ENCODE results near the gene CAP2. TPM values are rescaled to one million over a fixed set of nuclear protein-coding genes. Genes with fewer than 3 reads are reported as not detected.

The CAP2 gene
- total RNA-seq, 4 donors from 2014 or later = 208 to 439 (median 295) TPM

DNA sequence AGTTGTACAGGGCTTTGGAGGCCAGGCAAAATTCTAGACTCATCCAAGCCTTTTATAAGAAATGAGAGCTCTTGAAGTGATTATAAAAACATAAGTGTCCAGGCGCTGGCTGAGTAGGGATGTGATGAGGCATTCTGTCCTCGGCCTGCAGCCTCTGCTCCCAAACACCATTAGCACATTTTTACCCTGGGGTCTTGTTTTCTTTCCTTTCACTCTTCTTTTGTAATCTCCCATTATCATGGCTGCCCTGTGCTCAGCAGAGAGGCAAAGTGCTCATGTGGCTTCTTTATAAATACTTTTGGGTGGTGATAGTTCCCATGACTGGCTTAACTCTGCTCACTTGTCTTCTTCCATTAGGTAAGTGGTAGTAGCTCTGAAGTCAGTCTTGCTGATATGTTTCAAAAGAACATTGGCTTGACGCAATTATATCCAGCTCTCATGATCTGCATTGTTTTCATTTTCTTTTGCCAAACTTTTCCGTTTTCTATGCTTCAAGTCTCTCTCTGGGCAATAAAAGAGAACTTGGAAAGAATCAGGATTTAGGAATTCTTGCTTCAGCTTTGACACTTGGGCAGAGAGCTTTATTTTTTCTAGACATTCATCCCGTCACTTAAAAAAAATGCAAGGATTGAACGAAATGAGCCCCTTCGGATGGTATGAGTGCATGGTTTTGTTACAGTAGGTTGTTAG, 61.1 kb downstream of the CAP2 start:
- ATAC-seq (peak in 1 of 2 donors; percentile 25), DNase-seq (no peak)
- H3K9me3 ChIP-seq = no peaks in the 10 kb centered on the region
- H3K27ac ChIP-seq = peak overlapping the region; percentile 41 to 70 (median 48)
- in situ Hi-C loops (cut with MboI; ENCODE audit: low sequenced_read_pairs in 4 of 4) (no loop called here), intact Hi-C loops (cut with DNase I; ENCODE audit: low total_unique reads) (no loop called here)
- peaks cover 9 to 23% of the 10 kb centered on the region in 2 donors for H3K4me1 ChIP-seq
- no peak for TF ChIP-seq POLR2A (IDR thresholded peaks at IDR 0.05)
- TF ChIP-seq, protein P1, sequence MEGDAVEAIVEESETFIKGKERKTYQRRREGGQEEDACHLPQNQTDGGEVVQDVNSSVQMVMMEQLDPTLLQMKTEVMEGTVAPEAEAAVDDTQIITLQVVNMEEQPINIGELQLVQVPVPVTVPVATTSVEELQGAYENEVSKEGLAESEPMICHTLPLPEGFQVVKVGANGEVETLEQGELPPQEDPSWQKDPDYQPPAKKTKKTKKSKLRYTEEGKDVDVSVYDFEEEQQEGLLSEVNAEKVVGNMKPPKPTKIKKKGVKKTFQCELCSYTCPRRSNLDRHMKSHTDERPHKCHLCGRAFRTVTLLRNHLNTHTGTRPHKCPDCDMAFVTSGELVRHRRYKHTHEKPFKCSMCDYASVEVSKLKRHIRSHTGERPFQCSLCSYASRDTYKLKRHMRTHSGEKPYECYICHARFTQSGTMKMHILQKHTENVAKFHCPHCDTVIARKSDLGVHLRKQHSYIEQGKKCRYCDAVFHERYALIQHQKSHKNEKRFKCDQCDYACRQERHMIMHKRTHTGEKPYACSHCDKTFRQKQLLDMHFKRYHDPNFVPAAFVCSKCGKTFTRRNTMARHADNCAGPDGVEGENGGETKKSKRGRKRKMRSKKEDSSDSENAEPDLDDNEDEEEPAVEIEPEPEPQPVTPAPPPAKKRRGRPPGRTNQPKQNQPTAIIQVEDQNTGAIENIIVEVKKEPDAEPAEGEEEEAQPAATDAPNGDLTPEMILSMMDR (IDR thresholded peaks at IDR 0.05 in 4 of 5, conservative IDR thresholded peaks at IDR 0.05 in 1 of 5) = no peak
- no peaks in the 10 kb centered on the region for H3K36me3 ChIP-seq
- H3K4me3 ChIP-seq = no peak overlapping the region
- H3K27me3 ChIP-seq = no peaks in the 10 kb centered on the region

DNA sequence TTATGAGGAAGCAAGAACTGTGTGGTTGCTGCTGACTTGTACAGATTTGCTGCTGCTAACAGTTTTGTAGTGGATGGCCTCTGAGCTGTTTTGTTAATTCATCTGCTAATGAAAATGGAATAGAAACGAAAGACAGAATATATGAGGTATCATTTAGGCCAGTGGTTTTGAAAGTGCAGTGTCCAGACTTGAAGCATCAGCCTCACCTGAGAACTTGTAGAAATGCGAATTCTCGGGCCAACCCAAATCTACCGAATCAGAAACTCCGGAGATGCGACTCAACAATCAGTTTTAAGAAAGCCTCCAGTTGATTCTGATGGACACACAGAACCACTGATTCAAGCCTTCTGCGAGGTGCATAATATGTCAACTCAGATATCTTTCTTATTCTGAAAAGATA, 62.5 kb downstream of the CAP2 start:
- H3K27ac ChIP-seq = peak overlapping the region; percentile 32 to 70 (median 46)
- DNase-seq (no peak), ATAC-seq (no peak)
- no peaks in the 10 kb centered on the region for H3K27me3 ChIP-seq
- H3K36me3 ChIP-seq = no peaks in the 10 kb centered on the region
- intact Hi-C loops (cut with DNase I; ENCODE audit: low total_unique reads) (no loop called here), in situ Hi-C loops (cut with MboI; ENCODE audit: low sequenced_read_pairs in 4 of 4) (no loop called here)
- peaks cover under 1 to 11% of the 10 kb centered on the region in 2 donors for H3K4me1 ChIP-seq
- TF ChIP-seq, protein P1 (IDR thresholded peaks at IDR 0.05 in 4 of 5, conservative IDR thresholded peaks at IDR 0.05 in 1 of 5) = no peak
- no peak for TF ChIP-seq POLR2A (IDR thresholded peaks at IDR 0.05)
- H3K9me3 ChIP-seq = no peaks in the 10 kb centered on the region
- H3K4me3 ChIP-seq = no peak overlapping the region

DNA sequence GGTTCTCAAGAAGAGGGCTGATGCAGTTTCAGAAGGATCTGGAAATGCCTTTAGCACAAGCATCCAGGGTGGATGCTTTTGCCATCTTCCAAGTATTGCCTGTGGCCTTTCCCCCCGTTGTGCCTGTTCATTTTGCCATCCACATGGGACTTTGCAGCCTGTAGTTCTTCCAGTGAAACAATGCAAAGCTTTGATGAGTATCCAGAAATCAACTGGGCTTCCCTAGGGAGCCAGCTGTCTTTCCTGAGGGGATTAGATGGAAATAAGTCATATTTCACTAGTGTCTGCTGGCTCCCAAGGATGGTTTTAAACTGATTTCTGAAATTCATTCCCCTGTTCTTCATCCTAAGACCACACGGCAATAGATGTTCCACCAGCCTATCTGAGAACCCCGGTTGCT, 63.3 kb downstream of the CAP2 start:
- no peaks in the 10 kb centered on the region for H3K9me3 ChIP-seq
- H3K36me3 ChIP-seq = no peaks in the 10 kb centered on the region
- TF ChIP-seq, protein P1 (IDR thresholded peaks at IDR 0.05 in 4 of 5, conservative IDR thresholded peaks at IDR 0.05 in 1 of 5) = no peak
- TF ChIP-seq POLR2A (IDR thresholded peaks at IDR 0.05) = no peak
- H3K4me1 ChIP-seq = peaks cover 0 to 3% of the 10 kb centered on the region in 2 donors
- in situ Hi-C loops (cut with MboI; ENCODE audit: low sequenced_read_pairs in 4 of 4) = no loop called here
- DNase-seq = no peak
- intact Hi-C loops (cut with DNase I; ENCODE audit: low total_unique reads) = no loop called here
- no peak for ATAC-seq
- peak overlapping the region in 3 of 4 donors; percentile 35 to 63 (median 57) for H3K27ac ChIP-seq
- no peak overlapping the region for H3K4me3 ChIP-seq
- no peaks in the 10 kb centered on the region for H3K27me3 ChIP-seq

DNA sequence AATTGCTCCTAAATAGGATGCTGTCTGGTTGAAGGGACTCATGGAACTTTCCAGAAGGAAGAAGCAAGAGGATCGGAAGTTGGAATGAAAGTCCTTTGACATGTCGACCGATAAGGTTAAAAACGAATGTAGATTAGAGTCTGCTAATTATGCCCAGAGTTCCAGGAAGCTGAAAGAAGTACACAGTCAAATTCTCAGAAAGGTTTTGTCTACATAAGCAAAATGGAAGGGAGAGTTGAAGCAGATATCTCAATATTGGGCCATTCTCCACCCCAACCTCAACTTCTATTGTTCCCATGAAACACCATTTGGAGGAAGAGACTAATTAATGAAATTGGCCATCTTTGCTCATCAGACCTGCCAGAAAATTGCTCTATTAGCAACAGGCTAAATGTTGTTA, 64.0 kb downstream of the CAP2 start:
- TF ChIP-seq, protein P1 (IDR thresholded peaks at IDR 0.05 in 4 of 5, conservative IDR thresholded peaks at IDR 0.05 in 1 of 5) = no peak
- no peak for TF ChIP-seq POLR2A (IDR thresholded peaks at IDR 0.05)
- H3K4me3 ChIP-seq = no peak overlapping the region
- DNase-seq = no peak
- no peak for ATAC-seq
- H3K9me3 ChIP-seq = no peaks in the 10 kb centered on the region
- in situ Hi-C loops (cut with MboI; ENCODE audit: low sequenced_read_pairs in 4 of 4) (no loop called here), intact Hi-C loops (cut with DNase I; ENCODE audit: low total_unique reads) (no loop called here)
- H3K36me3 ChIP-seq = peaks cover 0 to under 1% of the 10 kb centered on the region in 2 donors
- H3K27ac ChIP-seq = peak overlapping the region; percentile 5 to 63 (median 46)
- H3K27me3 ChIP-seq = no peaks in the 10 kb centered on the region
- peaks cover 0 to 3% of the 10 kb centered on the region in 2 donors for H3K4me1 ChIP-seq

All from gastrocnemius medialis (tissue), 4 donors.